Vagina (tissue), 2 donors: ENCODE measurements around the gene MX2.

Experiments
- POLR2A ChIP-seq, 2 donors: fragments of 450-650 bp; IDR thresholded peaks; one replicate each; pipeline ENCODE4 v1.6.1; 2017; ENCODE audit warnings: antibody characterized with exemption in 2 of 2, mild to moderate bottlenecking in 2 of 2, moderate library complexity in 2 of 2
- POLR2AphosphoS5 ChIP-seq, 2 donors: sonication (generic); formaldehyde crosslinking; IDR thresholded peaks; one replicate each; pipeline ENCODE4 v1.9.0; 2017; ENCODE audit warnings: antibody characterized with exemption in 2 of 2, mild to moderate bottlenecking in 2 of 2, low read depth in 1 of 2; ENCODE audit not compliant: insufficient read depth in 1 of 2

- TF ChIP-seq POLR2AphosphoS5 (IDR thresholded peaks at IDR 0.05; ENCODE audit: insufficient read depth in 1 of 2, low read depth in 1 of 2) = no peak
- no peak for TF ChIP-seq POLR2A (IDR thresholded peaks at IDR 0.05)
Observed at GRCh38 chr21:41399246-41399800, 37.5 kb downstream of the MX2 start.
